B cell (primary cell): Measurements from ENCODE around the gene TXNDC17. TPM values are rescaled to one million over a fixed set of nuclear protein-coding genes. Genes with fewer than 3 reads are reported as not detected.

Experiments
- ATAC-seq: fragments of 200-7000 bp; cut with Tn5 transposase; one replicate; pipeline ENCODE4 v1.10.0; 2021; ENCODE audit warnings: low read depth, mild to moderate bottlenecking, moderate number of reproducible peaks, moderate library complexity
- CTCF ChIA-PET: fragments of 350-600 bp; sonication (Branson Sonifier 250); formaldehyde crosslinking; loops from one replicate; lab custom pipeline; 2021; ENCODE audit warnings: antibody characterized with exemption, inconsistent platforms; lab: Charles Lee
- POLR2A ChIA-PET: fragments of 350-600 bp; sonication (Branson Sonifier 250); formaldehyde crosslinking; loops from one replicate; lab custom pipeline; 2021; ENCODE audit warnings: antibody characterized with exemption; lab: Charles Lee
- DNase-seq: peaks from one replicate; pipeline ENCODE4 v3.0.0; 2013
- H2AFZ ChIP-seq: 2 replicates; pipeline ENCODE4 v1.6.1; 2012; ENCODE audit warnings: mild to moderate bottlenecking, low read depth, low read length; ENCODE audit not compliant: insufficient read depth, poor library complexity, severe bottlenecking
- H3K27ac ChIP-seq, 2 donors: 1 replicate in 1 of 2; 2 replicates in 1 of 2; pipeline ENCODE4 v1.5.1; 2012 to 2013; ENCODE audit warnings: low read length in 2 of 2, mild to moderate bottlenecking in 2 of 2, moderate library complexity in 1 of 2
- H3K27me3 ChIP-seq, 4 experiments: fragments of 200-600 bp in 1 of 4; sonication (generic) in 1 of 4; replicated peaks in 1 of 4; 1 replicate in 2 of 4; 2 replicates in 2 of 4; pipeline versions ENCODE4 v1.6.1 to v1.7.0; 2013 to 2016; ENCODE audit warnings: low read length in 3 of 4, mild to moderate bottlenecking in 2 of 4, mixed read lengths in 1 of 4, moderate library complexity in 1 of 4; ENCODE audit not compliant: insufficient read depth in 4 of 4, control insufficient read depth in 3 of 4; ENCODE audit errors: control extremely low read depth in 1 of 4
- H3K36me3 ChIP-seq, 2 experiments: replicated peaks in 1 of 2; 1 replicate in 1 of 2; 2 replicates in 1 of 2; pipeline versions ENCODE4 v1.6.1 to v1.7.1; 2013; ENCODE audit warnings: low read length in 1 of 2; ENCODE audit not compliant: insufficient read depth in 2 of 2, control insufficient read depth in 1 of 2; ENCODE audit errors: control extremely low read depth in 1 of 2, extremely low read depth in 1 of 2
- H3K4me1 ChIP-seq, 2 donors: fragments of 200-600 bp in 1 of 2; sonication (generic) in 1 of 2; 1 replicate in 1 of 2; 2 replicates in 1 of 2; pipeline versions ENCODE4 v1.5.1 to v1.6.1; 2013 to 2017; ENCODE audit warnings: low read length in 2 of 2; ENCODE audit not compliant: control insufficient read depth in 2 of 2, insufficient read depth in 2 of 2
- H3K4me2 ChIP-seq: replicated peaks from 2 replicates; pipeline ENCODE3; 2012; ENCODE audit warnings: mild to moderate bottlenecking, low read depth, low read length; ENCODE audit not compliant: poor library complexity, severe bottlenecking
- H3K4me3 ChIP-seq, 5 experiments: fragments of 200-600 bp in 1 of 5; sonication (generic) in 1 of 5; 1 replicate in 3 of 5; 2 replicates in 2 of 5; pipeline versions ENCODE4 v1.5.1 to v1.7.0; 2011 to 2016; ENCODE audit warnings: low read length in 4 of 5, mild to moderate bottlenecking in 4 of 5, low read depth in 2 of 5, control low read depth in 1 of 5, moderate library complexity in 1 of 5; ENCODE audit not compliant: insufficient read depth in 1 of 5; ENCODE audit errors: control extremely low read depth in 1 of 5, extremely low read depth in 1 of 5
- H3K79me2 ChIP-seq: fragments of 200-600 bp; sonication (generic); one replicate; pipeline ENCODE4 v1.6.0; 2016; ENCODE audit warnings: low read length; ENCODE audit not compliant: control insufficient read depth, insufficient read depth
- H3K9ac ChIP-seq: fragments of 200-600 bp; sonication (generic); 2 replicates; pipeline ENCODE4 v1.6.1; 2017; ENCODE audit warnings: mild to moderate bottlenecking, low read length, moderate library complexity
- H3K9me3 ChIP-seq, 3 donors: one replicate each; pipeline versions ENCODE4 v1.6.1 to v1.7.1; 2013; ENCODE audit warnings: low read length in 2 of 3; ENCODE audit not compliant: control insufficient read depth in 2 of 3, insufficient read depth in 1 of 3; ENCODE audit errors: control extremely low read depth in 1 of 3
- H4K20me1 ChIP-seq: 2 replicates; pipeline ENCODE4 v1.6.0; 2012; ENCODE audit warnings: mild to moderate bottlenecking, low read length; ENCODE audit not compliant: insufficient read depth, control insufficient read depth, poor library complexity, severe bottlenecking
- H3K27ac Mint-ChIP-seq: one replicate; pipeline ENCODE4 v1.8.0; 2021; ENCODE audit warnings: mixed read lengths
- H3K27me3 Mint-ChIP-seq: one replicate; pipeline ENCODE4 v1.8.0; 2021; ENCODE audit warnings: mixed read lengths
- H3K4me1 Mint-ChIP-seq: one replicate; pipeline ENCODE4 v1.8.0; 2021; ENCODE audit warnings: mixed read lengths
- H3K4me3 Mint-ChIP-seq: one replicate; pipeline ENCODE4 v1.8.0; 2021; ENCODE audit warnings: mixed read lengths
- H3K9me3 Mint-ChIP-seq: one replicate; pipeline ENCODE4 v1.8.0; 2022; ENCODE audit warnings: mixed read lengths; ENCODE audit not compliant: insufficient read depth
- CTCF ChIP-seq: fragments of 200-600 bp; IDR thresholded peaks from one replicate; pipeline ENCODE4 v1.8.0; 2022; ENCODE audit warnings: antibody characterized with exemption, mild to moderate bottlenecking
- EZH2 ChIP-seq: IDR thresholded peaks from 2 replicates; pipeline ENCODE4 v1.6.1; 2012; ENCODE audit warnings: borderline replicate concordance, low read depth, mild to moderate bottlenecking, moderate library complexity, low read length; ENCODE audit not compliant: insufficient read depth, poor library complexity, severe bottlenecking
- WGBS: methylation state at CpG from one replicate; pipeline ENCODE4 v1.1.5; 2013; ENCODE audit warnings: missing lambda C conversion rate; ENCODE audit not compliant: insufficient coverage; 5-methylcytosine and 5-hydroxymethylcytosine counted together
- intact Hi-C: fragments of 100-400 bp; cut with micrococcal nuclease; formaldehyde crosslinking; loops from one replicate; pipeline ENCODE4 v1.10.0; 2022
- polyA plus RNA-seq: library from polyadenylated mRNA; depleted of rRNA; stranded (reverse); fragments of >200 nt; gene quantifications from 2 replicates; pipeline ENCODE4 v1.2.3, GENCODE V29; 2012
- total RNA-seq, 2 donors: library from RNA; stranded (reverse); fragments of 120-200 nt in 1 of 2; gene quantifications; 1 replicate in 1 of 2; 2 replicates in 1 of 2; pipeline versions ENCODE4 v1.2.3 to v1.2.4, GENCODE V29; 2013 to 2022

Gene TXNDC17
- total and polyA plus RNA-seq, 2 donors (not counting 1 experiment from before 2014, with no cell fraction given), result 19.5 to 33.7 TPM

GRCh38 chr17:6651354-6651918 is 10.6 kb downstream of the TXNDC17 start, which contains the start of the genes C17orf100 and MED31:
Gene C17orf100, plus strand, starts transcription at chr17:6651762. Its CDS starts 152 bp downstream, at chr17:6651914.
Gene MED31, minus strand, starts transcription at chr17:6651605. Its CDS starts 77 bp downstream, at chr17:6651528.
- H3K79me2 ChIP-seq, result peaks cover 34% of the 10 kb centered on the region
- H3K4me2 ChIP-seq, result peak within 1 kb of the TSS; percentile 82
- H3K4me3 Mint-ChIP-seq, result peak within 1 kb of the TSS; percentile 99
- ATAC-seq (peak; percentile 91), DNase-seq (peak; percentile 95)
- POLR2A ChIA-PET, result interaction anchor here (0.6 to 2.4 kb wide), 5 partner anchors 9 to 1667 kb away, joined by 3 to 17 read pairs (median 4); no protein-coding TSS in a partner anchor
- H4K20me1 ChIP-seq, result peaks cover 21% of the 10 kb centered on the region
- peak within 1 kb of the TSS; percentile 99 for H3K9ac ChIP-seq
- CTCF ChIA-PET, result interaction anchor here (0.8 to 1.9 kb wide), 4 partner anchors 10 to 179 kb away, joined by 4 to 9 read pairs (median 6); no protein-coding TSS in a partner anchor
- intact Hi-C loops, result loop anchor here (1.0 to 10.0 kb wide), 6 partner anchors 10 to 1183 kb away; partner anchors contain the start of genes DERL2, KDM6B, MIS12 and NLRP1
- H3K27me3 Mint-ChIP-seq, result no peaks in the 10 kb centered on the region
- H2AFZ ChIP-seq, result peak within 1 kb of the TSS; percentile 82
- peak within 1 kb of the TSS; percentile 63 to 96 (median 74) for H3K4me3 ChIP-seq
- H3K9me3 ChIP-seq, result peaks cover 0 to 5% (median 0%) of the 10 kb centered on the region in 3 donors
- H3K27ac Mint-ChIP-seq, result peak within 1 kb of the TSS; percentile 99
- 2% methylated on average over 34 of the region's 35 CpGs for WGBS
- peak within 1 kb of the TSS; percentile 96 to 99 for H3K27ac ChIP-seq
- no peaks in the 10 kb centered on the region for H3K27me3 ChIP-seq
- peaks cover 28 to 45% of the 10 kb centered on the region in 2 donors for H3K4me1 ChIP-seq
- TF ChIP-seq CTCF (no peak), EZH2 (no peak)
- H3K9me3 Mint-ChIP-seq, result no peaks in the 10 kb centered on the region
- H3K4me1 Mint-ChIP-seq, result peaks cover 69% of the 10 kb centered on the region
- H3K36me3 ChIP-seq, result peaks cover 0 to 23% of the 10 kb centered on the region in 2 experiments
